ENCODE data around the gene ANO1.

Gene ANO1

DNA sequence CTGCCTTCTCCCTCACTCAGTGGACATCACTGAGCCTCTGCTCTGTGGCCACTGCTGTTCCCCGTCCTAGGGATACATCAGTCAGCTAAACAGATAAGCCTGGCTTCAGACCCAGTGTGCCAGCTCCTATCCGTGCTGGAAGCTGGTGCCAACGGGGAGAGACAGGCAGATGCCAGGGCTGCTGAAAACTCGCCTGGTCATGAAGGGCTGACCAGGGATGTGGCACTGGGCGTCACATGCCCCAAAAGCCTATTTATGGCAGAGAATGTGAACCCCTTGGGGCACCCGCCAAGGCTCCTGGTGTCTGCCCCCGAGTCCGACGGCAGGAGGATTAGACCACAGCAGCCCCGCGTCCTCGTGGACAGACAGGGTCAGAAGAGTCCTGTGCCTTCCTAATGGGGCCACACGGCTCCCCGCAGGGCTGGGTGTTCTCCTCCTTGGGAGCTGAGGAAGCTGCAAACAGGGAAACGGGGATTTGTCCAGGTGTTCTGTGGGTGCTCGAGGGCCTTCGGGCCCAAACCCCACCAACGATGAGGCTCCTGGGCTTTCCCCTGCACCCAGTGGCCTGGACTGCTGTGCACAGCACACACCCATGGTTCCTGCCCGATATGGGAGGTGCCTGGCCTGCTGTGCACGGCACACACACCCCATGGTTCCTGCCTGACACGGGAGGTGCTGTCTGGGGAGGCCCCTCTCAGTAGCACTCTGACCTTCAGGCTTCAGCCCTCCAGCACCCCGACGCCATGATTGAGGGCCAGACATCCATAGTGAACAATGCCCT is 19.9 kb downstream of the ANO1 start:
- DNase-seq = no peak

DNA sequence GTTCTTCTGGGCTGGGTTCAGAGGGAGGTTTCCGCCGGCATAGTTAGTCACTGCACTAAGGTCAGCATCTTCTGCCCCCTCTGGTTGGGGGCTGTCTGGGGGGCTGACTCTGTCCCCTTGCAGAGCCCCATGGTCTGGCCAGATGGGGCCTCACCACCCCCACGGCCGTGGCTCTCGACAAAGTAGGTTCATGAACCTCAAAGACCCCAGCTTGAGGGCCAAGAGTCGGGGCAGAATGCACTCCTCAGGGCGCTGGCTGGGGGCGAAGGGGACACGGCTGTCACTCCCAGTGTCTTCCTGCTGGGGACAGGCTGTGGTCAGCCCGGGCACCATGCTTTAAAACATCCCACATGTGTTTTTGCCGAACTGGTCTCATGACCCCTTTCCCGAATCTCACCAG is 20.8 kb downstream of the ANO1 start:
- DNase-seq = no peak

DNA sequence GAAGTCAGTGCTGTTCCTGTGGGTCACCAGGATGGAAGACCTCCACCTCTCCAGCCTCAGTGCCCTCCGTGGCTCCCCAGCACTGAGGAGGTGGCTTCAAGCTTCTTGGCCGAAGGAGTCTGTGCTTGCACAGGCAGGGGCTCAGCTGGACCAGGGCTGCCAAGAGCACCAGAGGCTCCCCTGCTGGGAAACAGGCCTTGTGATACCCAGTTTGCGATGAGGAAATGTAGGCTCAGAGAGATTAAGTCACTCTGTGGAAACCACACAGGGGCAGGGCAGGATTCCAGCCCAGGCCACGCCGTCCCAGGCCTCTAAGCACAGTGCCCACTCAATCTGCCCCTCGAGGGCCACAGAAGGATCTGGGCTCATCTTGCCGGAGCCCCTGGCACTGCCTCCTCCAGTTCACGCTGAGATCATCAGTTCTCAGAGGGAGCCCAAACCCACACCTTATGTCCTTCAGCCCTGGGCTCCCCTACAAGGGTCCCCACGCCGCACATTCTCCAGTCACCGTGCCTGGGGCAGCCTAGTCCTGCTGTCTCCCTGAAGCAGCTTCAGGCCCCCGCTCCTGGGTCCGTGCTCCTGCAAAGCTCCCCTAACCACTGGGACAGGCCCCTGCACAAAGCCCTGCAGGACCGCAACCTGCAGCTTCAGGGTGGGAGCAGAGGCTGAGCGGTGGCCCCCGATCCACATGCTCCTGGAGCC is 21.6 kb downstream of the ANO1 start:
- DNase-seq = no peak

DNA sequence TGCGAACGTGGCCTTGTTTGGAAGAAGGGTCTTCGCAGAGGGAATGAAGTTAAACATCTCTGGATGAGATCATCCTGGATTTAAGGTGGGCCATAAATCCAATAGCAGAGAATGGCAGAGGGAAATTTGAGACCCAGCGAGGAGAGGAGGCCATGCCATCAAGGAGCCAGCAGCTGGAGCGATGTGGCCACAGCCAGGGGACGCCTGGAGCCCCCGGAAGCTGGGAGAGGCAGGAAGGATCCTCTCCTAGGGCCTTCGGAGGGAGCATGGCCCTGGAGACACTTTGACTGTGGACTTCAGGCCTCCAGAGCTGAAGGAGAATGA is 22.1 kb downstream of the ANO1 start:
- DNase-seq = no peak

DNA sequence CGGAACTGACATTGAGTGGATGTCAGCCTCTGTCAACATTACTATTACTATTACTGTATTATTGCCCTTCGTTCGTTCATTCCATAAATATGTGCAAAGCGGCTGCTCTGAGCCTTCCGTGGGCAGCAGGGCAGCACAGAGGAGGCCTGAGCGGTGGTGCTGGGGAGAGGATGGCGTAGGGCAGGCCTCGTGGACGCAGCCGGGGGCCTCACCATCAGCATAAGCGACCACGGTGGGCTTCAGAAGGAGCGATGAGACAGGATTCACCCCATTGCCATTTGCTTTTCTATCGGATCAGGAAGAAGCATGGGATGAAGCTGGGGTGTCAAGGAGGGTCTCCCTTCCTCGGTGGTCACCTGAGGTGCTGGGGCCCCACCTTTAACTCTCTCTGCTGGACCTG is 22.7 kb downstream of the ANO1 start:
- DNase-seq = no peak

DNA sequence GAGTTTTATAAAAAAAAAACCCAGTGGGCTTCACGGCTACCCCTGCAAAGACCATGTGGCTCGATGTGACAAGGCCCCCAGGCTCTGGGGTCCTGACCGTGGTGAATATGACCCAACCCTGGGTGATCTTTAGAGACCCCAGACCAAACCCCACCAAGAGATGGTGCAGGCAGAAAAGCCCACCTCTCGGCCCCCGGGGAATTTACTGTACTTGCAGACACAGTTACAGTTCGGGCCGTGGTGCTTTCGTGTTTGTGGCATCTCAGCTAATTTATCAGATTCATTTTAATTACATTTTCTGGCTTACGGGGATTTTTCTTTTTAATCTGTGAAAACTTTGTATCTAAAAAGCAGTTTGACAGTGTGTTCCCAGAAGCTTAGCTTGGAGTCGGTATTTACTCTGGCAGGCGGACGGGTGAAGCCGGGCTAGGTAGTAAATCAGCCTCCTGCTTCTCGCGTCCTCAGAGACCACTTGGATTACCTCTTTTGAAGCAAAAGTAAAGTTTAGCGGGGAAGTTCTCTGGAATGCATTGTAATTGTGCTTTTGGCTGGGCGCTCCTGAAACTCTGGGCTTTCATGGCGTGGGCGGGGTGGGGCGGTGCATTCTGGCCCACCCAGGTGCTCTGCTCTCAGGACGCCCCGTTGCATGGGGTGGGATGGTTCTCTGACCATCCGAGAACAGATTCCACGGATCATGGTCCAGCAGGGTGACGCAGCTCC is 25.3 kb downstream of the ANO1 start:
- DNase-seq = no peak

DNA sequence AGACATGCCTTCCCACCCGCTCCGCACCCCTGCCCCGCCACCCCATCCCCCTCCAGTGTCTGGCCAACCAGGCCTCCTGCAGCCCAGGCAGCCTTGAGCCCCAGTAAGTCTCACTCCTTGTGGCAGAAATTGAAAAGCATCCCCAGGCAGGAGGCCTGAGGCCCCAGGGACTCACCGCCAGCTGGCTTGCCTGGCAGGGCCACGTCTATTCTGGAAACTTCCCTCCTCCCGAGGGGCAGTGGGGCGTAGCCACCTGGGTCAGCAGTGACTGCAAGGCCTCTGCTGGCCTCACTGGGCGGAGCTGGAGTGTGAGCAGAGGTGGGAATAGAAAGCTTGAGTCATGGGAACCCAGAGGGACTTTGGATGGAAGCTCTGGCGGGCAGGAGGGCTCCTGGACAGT is 26.3 kb downstream of the ANO1 start:
- DNase-seq = no peak

DNA sequence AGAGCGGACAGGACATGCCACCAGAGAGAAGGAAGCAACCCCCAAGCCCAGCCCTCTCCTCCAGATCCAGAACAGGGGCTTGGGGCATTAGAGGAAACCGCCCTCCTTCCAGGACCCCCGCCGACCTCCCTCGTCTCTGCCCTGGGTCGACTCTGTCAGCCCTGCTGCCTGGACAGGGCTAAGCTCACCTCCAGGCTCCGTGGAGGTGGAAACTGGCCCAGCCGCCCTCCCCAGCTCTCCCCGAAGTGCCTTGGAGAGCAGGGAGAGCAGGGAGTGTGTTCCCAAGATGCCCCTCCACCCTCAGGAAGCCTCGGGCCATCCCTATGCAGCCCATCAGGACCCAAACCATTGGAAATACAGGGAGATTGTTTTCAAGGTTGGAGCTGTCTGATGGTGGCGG is 26.8 kb downstream of the ANO1 start:
- DNase-seq = no peak

DNA sequence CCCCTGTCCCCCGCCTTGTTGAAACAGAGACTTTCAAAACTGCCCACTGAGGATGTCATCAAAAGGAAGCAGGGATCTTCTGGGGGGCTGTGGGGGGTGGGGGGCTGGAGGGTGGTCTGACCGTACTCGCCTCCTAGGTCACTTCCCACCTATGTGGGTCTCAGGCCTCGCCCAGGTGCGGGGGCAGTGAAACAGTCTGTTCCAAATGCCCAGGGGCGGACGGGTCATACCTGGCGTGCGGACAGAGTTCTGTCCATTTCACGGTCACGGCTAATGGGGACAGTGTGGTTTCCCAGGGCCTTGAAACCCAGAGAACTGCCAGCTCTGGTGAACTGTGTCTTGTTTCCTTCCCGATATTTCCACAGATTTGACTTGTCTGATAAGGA is 27.2 kb downstream of the ANO1 start:
- DNase-seq = no peak

DNA sequence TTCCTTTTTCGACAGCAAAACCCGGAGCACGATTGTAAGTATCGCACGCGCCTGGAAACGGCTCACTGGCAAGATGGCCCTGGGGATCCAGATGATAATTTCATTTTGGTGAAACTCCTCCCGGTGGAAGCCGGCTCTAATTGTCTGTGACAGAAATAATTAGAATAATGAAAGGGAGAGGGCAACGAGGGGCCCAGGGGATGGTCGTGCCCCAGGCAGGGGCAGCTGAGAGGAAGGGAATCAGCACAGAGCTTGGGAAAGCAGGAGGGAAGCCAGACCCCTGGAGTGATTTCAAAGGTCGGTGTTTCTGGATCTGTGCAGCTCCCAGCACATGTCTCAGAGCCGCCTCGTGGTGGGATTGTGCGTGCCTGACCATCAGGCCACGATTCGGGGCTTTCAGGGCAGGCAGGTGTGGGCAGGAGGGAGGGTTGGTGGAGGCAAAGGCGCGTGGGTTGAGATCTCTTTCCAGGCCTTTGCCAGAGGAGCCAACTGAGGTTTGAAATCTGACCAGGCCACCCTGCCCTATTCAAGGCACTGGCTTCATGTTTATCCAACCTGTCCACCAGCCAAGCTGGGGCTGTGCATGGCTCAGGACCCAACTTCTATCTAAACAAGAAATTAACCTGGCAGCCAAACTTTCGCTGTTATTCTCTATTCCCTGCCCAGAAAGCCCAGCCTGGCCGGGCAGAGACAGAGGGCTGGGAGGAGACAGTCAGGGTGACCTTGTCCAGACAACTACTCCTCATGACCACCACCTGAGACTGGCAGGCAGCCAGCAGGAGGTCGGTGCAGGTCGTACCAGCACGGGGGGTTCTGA is 27.8 kb downstream of the ANO1 start:
- DNase-seq = no peak

DNA sequence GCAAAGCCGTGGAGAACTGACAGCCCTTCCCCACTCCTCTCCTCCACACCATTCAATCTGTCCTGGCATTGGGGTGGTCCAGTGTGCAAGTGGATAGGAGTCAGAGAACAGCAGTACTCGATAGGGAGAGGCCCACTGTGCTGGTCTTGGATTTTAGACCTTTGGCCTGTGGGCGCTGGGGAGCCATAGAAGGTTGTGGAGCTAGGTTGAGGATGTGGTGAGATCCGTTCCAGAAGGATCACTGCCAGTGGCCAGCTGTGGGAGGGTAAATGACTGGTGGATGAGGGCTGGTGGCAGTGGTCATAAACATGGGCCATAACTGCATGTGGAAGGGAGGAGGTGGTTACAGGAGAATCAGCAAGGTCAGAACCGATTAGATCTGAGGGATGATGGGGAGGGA is 28.6 kb downstream of the ANO1 start:
- DNase-seq = no peak

DNA sequence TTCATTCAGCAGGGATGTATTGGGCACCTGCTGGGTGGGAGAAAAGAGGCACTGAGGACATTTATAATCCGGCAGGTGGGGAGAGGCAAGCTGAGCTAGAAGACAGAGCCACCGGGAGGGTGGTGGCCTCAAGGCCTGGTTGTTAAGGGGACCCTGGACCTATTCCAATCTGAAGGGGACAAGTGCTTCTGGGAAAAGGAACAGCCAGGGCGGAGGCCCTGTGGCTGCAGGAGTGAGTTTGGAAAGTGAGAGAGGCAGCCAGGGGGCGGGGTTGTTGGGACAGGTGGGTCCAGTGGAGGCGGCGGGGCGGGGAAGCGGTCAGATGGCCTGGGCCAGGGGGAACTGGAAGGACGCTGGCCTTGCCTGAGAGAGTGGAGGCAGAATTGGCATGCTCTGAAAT is 29.1 kb downstream of the ANO1 start:
- DNase-seq = no peak

DNA sequence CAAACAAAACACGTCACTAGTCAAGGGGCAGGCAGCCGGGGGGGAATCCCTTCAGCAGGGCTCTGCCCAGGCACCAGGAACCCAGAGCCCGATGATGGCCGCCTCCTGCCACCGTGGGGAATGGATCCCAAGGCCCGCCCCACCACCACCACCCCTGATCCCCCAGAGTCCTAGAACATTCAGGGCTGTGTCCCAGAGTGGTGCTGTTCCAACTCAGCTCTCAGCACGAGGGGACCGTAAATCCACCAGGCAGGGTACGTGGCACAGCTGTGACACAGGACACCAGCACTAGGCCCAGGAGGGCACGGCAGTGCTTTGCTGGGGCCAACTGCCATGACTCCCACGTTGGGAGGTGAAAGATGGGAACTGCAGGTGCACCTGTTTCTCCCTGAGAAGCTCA is 29.6 kb downstream of the ANO1 start:
- DNase-seq = no peak

DNA sequence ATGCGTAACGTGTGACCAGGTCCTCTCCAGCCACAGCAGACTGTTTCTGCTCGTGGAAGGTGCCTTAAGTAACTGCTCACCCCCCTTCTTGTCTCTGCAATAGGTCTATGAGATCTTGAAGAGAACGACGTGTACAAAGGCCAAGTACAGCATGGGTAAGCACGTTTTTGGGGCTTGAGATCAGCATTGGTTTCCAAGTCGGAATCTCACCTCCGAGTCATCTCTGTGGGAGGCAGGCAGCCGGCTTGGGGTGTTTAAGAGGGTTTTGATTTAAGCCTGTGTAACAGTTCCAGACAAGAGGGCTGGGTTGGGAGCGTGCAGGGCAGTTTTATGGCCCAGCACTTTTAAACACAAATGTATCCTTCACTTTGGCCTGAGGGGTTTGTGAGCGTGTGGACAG is 30.1 kb downstream of the ANO1 start:
- DNase-seq = no peak

DNA sequence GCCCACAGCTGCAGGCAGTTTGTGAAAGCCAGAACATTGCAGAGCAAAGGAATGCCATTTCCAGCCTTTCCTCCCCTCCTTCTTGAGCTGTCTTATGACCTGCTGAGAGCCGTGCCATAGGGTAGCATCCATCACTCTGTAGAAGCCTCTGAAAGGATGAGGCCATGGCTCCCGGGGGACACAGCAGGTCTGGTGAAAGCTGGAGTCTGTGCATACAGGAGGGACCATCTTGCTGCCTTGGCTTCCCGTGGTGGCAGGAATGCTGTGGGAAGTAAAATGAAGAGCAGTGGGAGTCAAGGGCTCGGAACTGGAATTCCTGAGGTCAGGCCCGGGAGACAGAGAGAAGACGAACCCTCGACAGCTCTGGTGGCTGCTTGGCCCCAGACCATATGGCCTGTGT is 30.9 kb downstream of the ANO1 start:
- DNase-seq = no peak

DNA sequence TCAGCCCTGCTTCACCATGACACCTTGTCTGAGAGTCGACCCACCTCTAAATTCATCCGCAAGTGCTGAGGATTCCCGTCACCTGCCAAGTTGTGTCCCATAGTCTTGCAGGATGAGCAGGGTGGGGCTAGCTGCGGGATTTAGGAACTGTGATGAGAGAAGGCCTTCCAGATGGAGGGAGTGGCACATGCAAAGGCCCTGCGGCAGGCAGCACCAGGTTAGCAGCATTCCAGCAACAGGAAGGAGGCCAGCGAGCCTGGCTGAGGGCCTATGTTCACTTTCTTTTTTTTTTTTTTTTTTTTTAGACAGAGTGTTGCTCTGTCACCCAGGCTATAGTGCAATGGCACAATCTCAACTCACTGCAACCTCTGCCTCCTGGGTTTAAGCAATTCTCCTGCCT is 31.8 kb downstream of the ANO1 start:
- DNase-seq = no peak

DNA sequence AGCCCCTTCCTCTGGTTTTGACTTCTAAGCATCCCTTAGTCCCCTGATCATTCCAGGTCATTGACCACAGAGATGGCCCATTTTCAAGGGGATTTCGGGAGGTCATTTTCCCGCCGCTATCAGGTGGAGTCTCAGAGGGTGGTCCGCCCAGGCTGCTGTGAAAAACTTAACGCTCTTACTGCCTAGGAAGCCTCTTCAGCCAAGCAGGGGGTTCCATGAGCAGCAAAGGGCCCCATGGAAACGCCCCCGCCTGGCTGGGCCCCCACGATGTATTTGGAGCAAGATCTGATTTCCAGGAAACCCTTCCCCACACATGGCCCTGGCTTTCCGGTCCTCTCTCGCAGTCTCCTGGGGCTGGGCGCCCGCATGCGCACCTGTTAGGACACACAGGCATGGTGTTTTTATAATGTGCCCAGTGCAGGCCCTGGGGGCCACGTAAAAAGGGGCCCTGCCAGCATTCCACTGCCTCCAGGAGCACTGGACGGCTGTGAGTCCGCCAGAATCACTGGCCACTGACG is 32.5 kb downstream of the ANO1 start:
- DNase-seq = no peak

DNA sequence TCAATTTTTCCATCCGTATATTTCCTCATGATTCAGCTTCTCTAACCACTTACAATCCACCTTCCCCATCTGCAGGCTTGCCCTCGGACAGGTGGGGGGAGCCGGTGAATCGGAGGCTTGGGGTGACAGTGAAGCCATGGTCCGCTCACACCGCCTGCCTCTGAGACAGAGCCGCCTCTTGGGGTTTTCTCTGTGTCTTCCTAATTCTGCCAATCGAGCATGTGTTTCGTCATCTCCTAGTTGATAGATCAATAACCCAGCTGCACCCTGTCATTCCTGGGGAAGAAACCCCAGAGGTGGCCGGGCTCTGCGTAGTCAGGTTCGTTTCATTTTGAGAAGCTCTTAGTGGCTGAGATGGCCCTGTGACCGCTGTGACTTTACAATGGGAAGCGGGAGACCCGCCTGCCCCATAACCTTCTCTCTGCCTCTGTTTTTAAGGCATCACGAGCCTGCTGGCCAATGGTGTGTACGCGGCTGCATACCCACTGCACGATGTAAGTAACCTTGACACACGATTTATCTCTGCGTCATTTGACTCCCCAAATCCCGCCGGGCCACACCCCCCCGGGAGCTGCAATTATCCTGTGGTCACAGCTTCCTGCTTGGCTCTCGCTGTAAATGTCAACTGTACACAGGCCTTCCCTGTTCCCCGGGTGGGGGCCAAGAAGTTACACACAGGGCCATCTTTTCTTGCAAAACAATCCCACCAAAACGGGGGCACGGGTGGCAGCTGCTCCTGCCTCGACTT is 33.3 kb downstream of the ANO1 start:
- DNase-seq = peak; percentile 10 to 30 (median 19)

DNA sequence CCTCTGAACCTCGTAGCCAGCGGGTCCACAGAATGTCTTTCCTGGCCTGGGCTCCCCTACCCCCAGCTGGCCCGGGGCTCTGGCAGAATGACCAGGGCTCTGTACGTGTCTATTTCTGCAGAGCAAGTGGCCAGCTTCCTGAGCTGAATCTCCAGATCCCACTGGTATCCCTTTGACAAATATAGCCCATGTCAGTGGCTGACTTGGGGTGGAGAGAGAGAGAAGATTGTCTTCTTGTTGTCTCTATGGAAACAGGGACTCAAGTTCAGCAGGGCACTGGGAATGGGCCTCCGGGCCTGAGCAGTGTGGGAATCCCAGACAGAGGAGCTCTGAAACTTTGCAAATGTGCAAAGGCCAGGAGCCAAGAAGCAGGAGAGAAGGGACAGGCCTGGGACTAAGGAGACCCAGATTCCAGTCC is 33.9 kb downstream of the ANO1 start:
- no peak for DNase-seq

DNA sequence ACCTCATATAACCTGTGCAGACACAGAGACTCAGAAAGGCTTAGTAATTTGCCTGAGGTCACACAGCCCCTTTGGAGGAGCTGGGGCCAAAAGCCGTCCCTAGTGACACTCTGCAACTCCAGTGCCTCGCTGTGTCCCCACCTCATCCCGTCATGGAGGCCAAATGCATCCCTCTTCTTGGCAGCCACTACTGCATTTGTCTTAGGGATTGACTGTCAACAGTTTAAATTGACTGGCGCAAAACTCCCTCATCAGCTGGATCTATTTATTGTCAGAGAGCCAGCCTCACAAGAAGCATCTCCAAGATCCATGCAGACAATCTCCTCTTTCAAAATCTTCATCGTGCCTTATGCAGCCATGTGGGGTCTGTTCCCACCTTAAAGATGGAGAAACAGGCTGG is 35.7 kb downstream of the ANO1 start:
- no peak for DNase-seq

DNA sequence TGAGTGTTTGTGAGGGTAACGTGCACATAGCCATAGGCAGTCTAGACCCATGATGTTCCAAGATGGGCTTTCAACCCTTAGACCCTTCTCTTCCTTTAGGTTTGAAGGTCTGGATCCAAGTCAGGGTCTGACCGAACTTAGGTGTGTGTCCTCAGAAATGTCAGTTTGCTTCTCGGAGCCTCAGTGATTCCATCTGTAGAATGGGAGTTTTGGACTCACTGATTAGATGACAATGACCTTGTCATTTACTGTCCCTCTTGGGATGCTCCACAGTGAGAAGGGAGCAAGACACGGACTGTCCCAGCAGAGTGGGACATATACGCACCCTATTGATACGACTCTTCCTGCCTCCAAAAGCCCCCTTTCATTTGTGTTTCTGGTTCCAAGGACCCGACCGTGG is 37.7 kb downstream of the ANO1 start:
- no peak for DNase-seq

DNA sequence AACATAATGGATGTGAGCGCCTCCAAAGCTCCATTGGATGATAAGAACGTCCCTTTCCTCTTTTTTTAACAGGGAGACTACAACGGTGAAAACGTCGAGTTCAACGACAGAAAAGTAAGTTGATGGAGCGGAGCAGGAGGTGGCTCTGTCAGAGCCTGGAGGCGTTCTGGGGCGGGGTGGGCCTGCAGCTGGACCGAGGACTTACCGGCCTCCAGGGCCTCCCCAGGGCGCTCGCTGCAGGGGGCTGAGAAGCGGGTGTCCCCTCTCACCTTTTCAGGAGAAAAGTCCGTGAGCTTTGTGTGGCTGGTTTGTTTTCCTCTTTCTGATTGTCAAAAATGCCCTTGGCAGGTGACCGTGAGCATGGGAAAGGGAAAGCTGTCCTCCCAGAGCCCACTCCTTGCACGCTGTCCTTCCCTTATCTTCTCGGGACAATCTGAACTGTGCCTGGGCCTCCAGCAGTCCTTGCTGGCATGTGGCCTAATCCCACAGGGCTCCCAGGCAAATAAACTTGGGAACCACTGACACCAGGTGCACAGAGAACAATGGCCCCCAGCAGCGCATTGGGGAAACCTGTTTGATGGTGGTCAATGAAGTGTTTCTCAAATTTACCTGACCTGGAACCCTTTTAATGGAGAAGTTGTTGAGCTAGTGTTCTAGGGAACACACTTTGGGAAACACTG is 38.4 kb downstream of the ANO1 start:
- no peak for DNase-seq
